GM19351 (cell line): ENCODE measurements around the gene DSCAML1.

Experiments used
- ATAC-seq: cut with Tn5 transposase; IDR thresholded peaks from one replicate; pipeline ENCODE4 v1.9.1; 2021; ENCODE audit warnings: mild to moderate bottlenecking, moderate library complexity; ENCODE audit not compliant: unreplicated experiment

Gene DSCAML1

GRCh38 chr11:117643606-117644300 lies 153.3 kb downstream of the DSCAML1 start:
- ATAC-seq = no peak

GRCh38 chr11:117642835-117643234 lies 154.2 kb downstream of the DSCAML1 start:
- no peak for ATAC-seq

DNA sequence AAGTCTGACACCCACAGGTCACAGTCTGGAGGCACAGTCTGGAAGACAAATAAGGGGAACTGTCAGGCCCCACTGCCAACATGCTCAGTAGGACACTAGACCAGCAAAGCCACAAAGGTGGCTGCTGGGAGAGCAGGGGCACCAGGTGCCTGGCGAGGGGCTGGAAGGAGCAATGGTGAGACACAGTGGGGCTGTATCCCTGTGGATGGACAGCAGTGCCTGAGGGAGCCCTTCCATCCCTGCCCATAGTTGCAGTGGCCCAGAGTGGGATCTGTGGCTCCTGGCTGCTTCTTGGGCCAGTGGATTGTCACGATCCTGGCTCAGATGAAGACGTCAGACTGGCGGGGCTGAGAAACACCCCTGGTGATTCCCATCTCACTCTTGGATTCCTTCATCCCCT lies 154.6 kb downstream of the DSCAML1 start:
- no peak for ATAC-seq

DNA sequence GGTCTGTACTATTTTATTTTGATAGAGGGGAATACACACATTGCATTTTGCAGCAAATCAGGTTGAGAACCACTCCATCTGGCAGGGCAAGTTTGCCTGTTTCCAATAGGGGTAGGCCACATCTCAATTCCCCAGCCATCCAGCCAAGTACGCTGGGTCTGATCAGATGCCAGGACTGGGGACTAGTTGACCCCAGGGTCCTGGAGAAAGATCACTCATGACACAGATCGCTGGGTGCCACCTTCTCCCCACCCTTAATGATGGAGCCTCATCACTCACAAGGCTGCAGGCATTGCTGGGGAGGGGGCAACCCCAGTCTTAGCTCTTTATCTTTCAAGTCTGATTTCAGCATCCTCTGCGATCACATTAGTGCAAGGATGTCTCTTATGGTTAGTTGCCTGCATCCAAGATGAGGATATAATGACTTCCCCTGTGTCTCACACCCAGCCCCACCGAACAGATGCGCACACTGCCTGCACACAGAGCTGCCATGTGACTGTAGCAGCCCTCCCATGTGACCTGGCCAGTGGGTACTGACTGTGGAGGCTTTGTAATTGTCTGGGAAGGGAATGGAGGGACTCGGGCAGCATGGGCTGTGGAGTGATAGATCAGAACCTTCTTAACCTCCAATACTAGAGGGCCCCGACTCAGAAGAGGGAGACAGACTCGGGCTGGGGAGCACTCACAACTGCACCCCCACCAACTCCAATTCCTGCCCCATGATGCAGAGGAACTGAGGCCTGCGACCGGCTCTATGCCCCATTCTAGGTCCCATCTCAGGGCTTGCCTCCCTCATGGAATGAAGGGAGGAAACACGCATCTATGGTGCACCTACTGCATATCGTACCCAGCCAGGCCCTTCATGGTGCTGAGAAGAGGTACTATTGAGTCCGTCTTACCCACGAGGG lies 155.8 kb downstream of the DSCAML1 start:
- ATAC-seq = no peak

GRCh38 chr11:117640041-117640440 lies 157.0 kb downstream of the DSCAML1 start:
- ATAC-seq = no peak

DNA sequence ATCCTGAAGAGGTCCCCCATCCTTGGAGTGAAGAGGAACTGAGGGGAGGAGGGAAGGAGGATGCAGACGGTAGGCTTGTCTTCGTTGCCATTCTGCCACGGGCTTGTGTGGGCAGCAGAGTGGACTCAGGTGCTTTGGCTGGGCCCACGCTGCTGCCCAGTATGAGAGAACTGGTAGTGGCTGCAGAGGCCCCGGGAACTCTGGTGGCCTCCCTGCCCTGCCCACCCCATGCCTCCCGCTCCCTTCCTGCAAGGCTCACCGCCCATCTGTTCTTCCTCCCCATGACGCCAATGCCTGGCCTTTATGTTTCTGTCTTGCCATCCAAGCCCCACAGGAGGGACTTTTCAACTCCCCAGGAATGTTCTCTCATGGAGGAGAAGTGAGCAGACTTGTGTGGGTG lies 157.4 kb downstream of the DSCAML1 start:
- ATAC-seq = no peak

DNA sequence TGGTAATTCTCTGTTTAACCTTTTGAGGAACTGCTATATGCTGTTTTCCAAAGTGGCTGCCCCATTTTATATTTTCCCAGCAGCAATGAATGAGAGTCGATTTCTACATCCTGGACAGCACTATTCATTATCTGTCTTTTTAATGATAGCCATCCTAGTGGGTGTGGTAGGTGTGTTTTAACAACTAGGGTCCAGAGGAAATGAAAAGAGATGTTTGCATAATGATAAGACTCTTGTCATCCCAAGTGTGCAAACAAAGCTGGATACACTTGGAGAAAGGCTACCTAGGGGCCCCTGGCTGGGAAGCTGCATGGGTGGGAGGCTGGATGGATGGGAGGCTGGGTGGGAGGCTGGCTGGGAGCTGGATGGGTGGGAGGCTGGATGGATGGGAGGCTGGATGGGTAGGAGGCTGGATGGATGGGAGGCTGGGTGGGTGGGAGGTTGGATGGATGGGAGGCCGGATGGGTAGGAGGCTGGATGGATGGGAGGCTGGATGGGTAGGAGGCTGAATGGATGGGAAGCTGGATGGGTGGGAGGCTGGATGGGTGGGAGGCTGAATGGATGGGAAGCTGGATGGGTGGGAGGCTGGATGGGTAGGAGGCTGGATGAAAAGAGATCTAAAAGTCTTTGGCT lies 158.0 kb downstream of the DSCAML1 start:
- ATAC-seq = no peak

- ATAC-seq = no peak
Measured at GRCh38 chr11:117634756-117635603, 162.0 kb downstream of the DSCAML1 start.

DNA sequence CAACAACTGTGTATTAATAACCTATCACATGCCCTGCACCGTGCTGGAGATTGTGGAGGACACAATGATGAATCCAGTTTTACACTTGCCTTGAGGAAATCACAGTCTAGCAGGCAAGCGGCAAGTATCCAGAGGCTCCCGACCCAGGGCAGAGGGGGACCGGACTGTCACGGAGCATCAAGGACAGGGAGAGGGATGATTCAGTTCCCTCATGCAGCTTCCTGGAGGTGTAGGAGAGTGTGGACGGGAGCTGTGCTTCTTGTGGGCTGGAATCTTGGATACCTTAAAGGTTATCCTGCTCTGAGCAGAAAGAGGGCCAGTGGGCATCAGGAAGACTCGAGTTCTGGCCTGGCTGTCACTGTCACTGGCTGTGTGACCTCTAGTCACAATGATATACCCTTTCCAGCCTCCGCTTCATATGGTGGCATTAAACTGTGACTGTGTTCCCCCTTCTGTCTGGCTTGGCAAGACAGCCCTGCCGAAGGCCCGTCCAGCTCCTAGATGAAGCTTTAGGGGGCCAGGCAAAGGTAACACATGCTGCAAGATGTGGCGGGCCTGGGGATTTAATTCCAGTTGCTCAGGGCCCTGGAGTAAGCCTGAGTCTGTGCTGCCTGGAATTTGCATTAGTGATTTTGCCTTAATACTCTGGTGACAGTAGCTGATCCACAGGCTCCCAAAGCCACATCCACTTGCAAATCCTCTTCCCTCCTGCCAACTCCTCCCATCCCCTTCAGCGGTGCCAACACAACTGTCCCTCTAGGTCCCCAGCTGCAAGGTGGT lies 162.8 kb downstream of the DSCAML1 start:
- no peak for ATAC-seq

- ATAC-seq = no peak
Measured at GRCh38 chr11:117633186-117633754, 163.7 kb downstream of the DSCAML1 start.

DNA sequence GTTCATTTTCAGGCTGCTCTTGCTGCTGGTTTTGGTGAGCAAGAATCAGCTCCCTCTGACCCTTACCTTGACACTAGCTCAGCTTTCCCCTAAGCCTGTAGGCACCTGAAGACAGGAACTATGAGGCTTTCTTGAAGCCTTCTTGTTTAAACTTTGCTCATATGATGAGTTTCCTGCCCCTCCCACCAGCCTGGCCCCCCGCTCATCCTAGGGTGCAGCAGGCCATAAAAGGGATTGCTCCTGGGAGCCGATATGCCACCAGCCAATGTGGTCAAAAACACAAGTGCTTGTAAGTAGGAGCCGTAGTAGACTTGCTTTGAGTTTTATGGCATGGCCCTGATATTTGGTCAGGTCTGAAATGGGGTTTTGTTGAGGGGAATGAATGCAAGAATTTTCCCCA lies 164.7 kb downstream of the DSCAML1 start:
- ATAC-seq = no peak

DNA sequence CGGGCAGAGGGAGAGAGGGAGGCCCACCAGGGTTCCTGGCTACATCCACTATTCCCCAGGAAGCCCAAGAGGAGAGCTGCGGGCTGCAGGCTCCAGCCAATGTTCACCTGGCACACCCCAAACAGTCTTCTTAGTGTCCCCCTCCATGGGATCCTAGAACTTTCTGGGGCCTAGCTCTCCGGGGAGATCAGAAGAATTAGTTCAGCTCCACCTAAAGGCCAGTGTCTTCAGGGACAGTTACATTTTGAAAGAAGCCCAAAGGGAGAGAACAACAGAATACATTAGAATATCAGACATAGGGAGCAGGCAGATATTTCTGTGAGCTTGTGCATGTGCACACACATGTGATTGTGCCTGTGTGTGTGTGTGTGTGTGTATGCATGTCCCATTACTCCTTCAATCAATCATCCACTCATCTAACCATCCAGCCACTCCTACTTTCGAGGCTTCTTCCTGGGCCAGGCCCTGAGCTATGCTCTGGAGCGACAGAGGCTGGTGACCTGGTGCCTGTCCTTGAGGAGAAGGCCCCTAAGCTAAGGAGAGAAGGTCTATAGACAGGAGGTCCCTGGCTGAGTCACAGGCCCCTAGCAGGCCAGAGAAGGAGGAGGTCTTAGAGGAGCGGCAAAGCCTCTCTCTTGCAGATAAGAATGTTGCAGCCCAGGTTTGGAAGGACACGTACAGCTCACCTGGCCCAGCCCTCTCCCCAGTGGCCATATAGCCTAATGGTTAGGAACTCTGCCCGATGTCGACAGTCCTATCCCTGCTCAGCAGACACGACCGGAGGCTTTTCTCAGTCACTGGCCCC lies 165.5 kb downstream of the DSCAML1 start:
- ATAC-seq = no peak

DNA sequence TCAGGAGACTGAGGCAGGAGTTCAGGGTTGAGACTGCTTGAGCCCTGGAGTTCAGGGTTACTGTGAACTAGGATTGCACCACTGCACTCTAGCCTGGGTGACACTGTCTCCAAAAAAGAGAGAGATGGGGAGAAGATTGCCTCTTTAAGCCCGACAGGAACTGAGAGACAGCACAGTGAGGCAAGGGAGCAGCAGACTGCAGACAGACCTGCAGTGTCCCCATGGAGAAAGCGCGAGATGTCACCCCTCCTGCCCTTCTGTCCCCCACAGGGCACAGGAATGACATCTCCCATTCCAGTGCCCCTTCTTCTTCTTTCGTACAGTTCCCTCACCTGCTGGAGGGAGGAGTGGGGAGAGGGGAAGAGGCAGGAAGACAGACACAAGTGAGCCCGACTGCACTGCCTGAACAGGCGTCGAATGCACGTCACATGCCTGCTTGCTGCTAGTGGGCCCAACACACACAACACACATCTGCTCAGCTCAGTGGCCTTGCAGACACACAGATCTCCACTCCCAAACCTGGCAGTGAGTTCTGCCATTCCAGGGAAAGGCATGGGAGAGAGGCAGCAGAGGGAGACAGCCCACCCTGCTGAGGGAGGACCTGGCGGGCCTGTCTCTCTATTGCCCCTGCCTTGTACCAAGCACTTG lies 167.0 kb downstream of the DSCAML1 start:
- no peak for ATAC-seq

DNA sequence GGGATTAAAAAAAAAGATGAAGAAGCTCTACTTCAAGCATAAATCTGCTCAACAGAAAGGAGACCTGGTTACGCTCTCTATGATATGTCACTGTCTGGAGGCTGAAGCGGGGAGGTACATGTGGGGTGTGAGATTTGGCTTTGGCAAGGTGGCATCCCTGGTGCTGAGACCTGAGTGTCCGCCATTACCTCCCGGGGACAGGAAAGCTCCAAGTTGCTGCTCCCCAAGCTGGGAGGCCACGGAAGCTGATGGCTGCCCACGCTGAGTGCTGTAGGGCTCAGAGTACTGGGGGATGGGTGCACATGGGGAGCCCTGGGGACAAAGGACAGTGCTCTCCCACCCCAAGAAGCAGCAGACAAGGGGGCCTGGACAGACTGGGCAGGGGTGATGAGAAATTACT lies 167.9 kb downstream of the DSCAML1 start:
- ATAC-seq = no peak

- ATAC-seq = no peak
Measured at GRCh38 chr11:117627259-117627658, 169.8 kb downstream of the DSCAML1 start.

DNA sequence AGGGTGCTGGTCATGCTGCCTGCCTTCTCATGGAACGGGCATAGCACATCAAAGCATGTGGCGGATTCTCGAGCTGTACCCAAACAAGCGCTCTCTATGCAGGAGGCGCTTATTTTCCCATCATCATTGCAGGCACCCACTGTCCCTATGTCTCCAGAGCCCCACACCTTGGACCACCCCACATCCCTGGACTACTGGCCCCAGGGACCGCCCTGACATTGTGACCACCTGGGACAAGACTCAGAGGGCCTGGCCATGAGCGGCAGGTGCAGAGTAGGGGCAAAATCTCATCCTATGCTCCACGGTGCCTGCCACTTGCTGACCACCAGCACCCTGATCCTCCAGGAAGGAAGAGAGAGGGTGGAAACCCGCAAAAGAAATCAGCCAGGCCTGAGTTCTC lies 170.4 kb downstream of the DSCAML1 start:
- ATAC-seq = no peak

GRCh38 chr11:117625237-117625636 lies 171.8 kb downstream of the DSCAML1 start:
- no peak for ATAC-seq

GRCh38 chr11:117623831-117624271 lies 173.2 kb downstream of the DSCAML1 start:
- no peak for ATAC-seq
